ENCODE measurements around the gene ECI1. TPM values are rescaled to one million over a fixed set of nuclear protein-coding genes. Genes with fewer than 3 reads are reported as not detected.

ECI1 gene
- polyA plus RNA-seq, 1 experiment = 63.9 TPM

Small RNA genes lying within 50 kb of the gene (small RNA-seq; reads per million reads assigned to genes)
- 0.84 reads per million for gene MIR3677 (ENCODE audit: insufficient read length, low read depth, low replicate concordance)
- gene MIR4717 (ENCODE audit: insufficient read length, low read depth, low replicate concordance) = not detected

Other genes with a start within 250 kb of the ECI1 start
- 14.4 and 23.0 TPM in 2 replicates for gene ZNF598, start 241.8 kb downstream of the ECI1 start, polyA plus RNA-seq (2011; rRNA removed)
- 0.26 and 0.33 TPM in 2 replicates for gene NPW, start 231.8 kb downstream of the ECI1 start, polyA plus RNA-seq (2011; rRNA removed)
- 62.1 and 107 TPM in 2 replicates for gene NHERF2, start 224.7 kb downstream of the ECI1 start, polyA plus RNA-seq (2011; rRNA removed)
- 14.6 and 21.0 TPM in 2 replicates for gene NTHL1, start 203.8 kb downstream of the ECI1 start, polyA plus RNA-seq (2011; rRNA removed)
- gene TSC2, start 203.6 kb downstream of the ECI1 start, polyA plus RNA-seq (2011; rRNA removed) = 30.5 and 66.3 TPM in 2 replicates
- 40.1 and 76.1 TPM in 2 replicates for gene PKD1, start 115.7 kb downstream of the ECI1 start, polyA plus RNA-seq (2011; rRNA removed)
- 0.36 and 0.67 TPM in 2 replicates for gene RAB26, start 103.0 kb downstream of the ECI1 start, polyA plus RNA-seq (2011; rRNA removed)
- gene TRAF7, start 95.8 kb downstream of the ECI1 start, polyA plus RNA-seq (2011; rRNA removed) = 37.0 and 68.1 TPM in 2 replicates
- gene CASKIN1, start 55.0 kb downstream of the ECI1 start, polyA plus RNA-seq (2011; rRNA removed) = 0.01 and 0.02 TPM in 2 replicates
- gene MLST8, start 46.1 kb downstream of the ECI1 start, polyA plus RNA-seq (2011; rRNA removed) = 40.0 and 62.7 TPM in 2 replicates
- gene BRICD5, start 40.7 kb downstream of the ECI1 start, polyA plus RNA-seq (2011; rRNA removed) = 1.5 and 1.7 TPM in 2 replicates
- gene PGP, start 36.7 kb downstream of the ECI1 start, polyA plus RNA-seq (2011; rRNA removed) = 6.1 and 7.7 TPM in 2 replicates
- gene E4F1, start 28.0 kb downstream of the ECI1 start, polyA plus RNA-seq (2011; rRNA removed) = 11.3 and 17.6 TPM in 2 replicates
- gene DNASE1L2, start 15.1 kb downstream of the ECI1 start, polyA plus RNA-seq (2011; rRNA removed) = 0.33 and 0.38 TPM in 2 replicates
- gene RNPS1, start 16.5 kb upstream of the ECI1 start, polyA plus RNA-seq (2011; rRNA removed) = 101 and 129 TPM in 2 replicates
- 1.9 and 3.8 TPM in 2 replicates for gene ABCA3, start 89.1 kb upstream of the ECI1 start, polyA plus RNA-seq (2011; rRNA removed)
- gene CCNF, start 177.9 kb upstream of the ECI1 start, polyA plus RNA-seq (2011; rRNA removed) = 4.5 and 7.1 TPM in 2 replicates
- gene TEDC2, start 208.5 kb upstream of the ECI1 start, polyA plus RNA-seq (2011; rRNA removed) = 2.2 and 3.7 TPM in 2 replicates
- gene NTN3, start 219.7 kb upstream of the ECI1 start, polyA plus RNA-seq (2011; rRNA removed) = 0.09 and 0.12 TPM in 2 replicates
- gene TBC1D24, start 223.5 kb upstream of the ECI1 start, polyA plus RNA-seq (2011; rRNA removed) = 6.0 and 9.2 TPM in 2 replicates

Measured in BJ (cell line).